ENCODE results near the gene DDX24.

GRCh38 chr14:94126800-94127199, 45.8 kb upstream of the DDX24 start:
- TF ChIP-seq CTCF (IDR thresholded peaks at IDR 0.05; ENCODE audit: low read depth, low read length) (no peak), MYC (IDR thresholded peaks at IDR 0.05; ENCODE audit: low read depth, low read length) (no peak), POLR2A (IDR thresholded peaks at IDR 0.05; ENCODE audit: extremely low read depth, insufficient read length) (no peak)
